Pancreas (tissue), 10 donors: Measurements from ENCODE around the gene SNIP1. TPM values are rescaled to one million over a fixed set of nuclear protein-coding genes. Genes with fewer than 3 reads are reported as not detected.

ENCODE experiments used
- ATAC-seq, 4 donors: fragments of 200-7000 bp; cut with Tn5 transposase; one replicate each; pipeline versions ENCODE4 v1.8.0 to v1.9.1; 2020; ENCODE audit warnings: mild to moderate bottlenecking in 4 of 4, moderate library complexity in 4 of 4
- DNase-seq, 6 donors: peaks; one replicate each; pipeline ENCODE4 v3.0.0-alpha.2; 2020
- FAIRE-seq: peaks from 2 replicates; lab custom pipeline; 2012; peaks lifted over from hg19 to GRCh38; lab: Jason Lieb, UNC
- H3K27ac ChIP-seq, 4 donors: fragments of 200-600 bp; sonication (generic); 1 replicate in 3 of 4; 2 replicates in 1 of 4; pipeline versions ENCODE4 v1.5.0 to v1.8.0; 2020
- H3K27me3 ChIP-seq, 4 donors: fragments of 200-600 bp; one replicate each; pipeline ENCODE4 v1.8.0; 2021
- H3K36me3 ChIP-seq, 3 donors: fragments of 200-600 bp; sonication (generic) in 1 of 3; one replicate each; pipeline versions ENCODE4 v1.5.0 to v1.8.0; 2020 to 2021
- H3K4me1 ChIP-seq, 3 donors: fragments of 200-600 bp; one replicate each; pipeline ENCODE4 v1.8.0; 2021
- H3K4me3 ChIP-seq, 4 donors: fragments of 200-600 bp; sonication (generic) in 2 of 4; one replicate each; pipeline versions ENCODE4 v1.5.0 to v1.8.0; 2020 to 2021
- H3K9me3 ChIP-seq, 4 donors: fragments of 200-600 bp; one replicate each; pipeline ENCODE4 v1.8.0; 2021
- WGBS, 2 donors: extraction: QIAGEN DNeasy Blood & Tissue Kit; methylation state at CpG; one replicate each; pipeline ENCODE4 v1.1.7; 2013; 5-methylcytosine and 5-hydroxymethylcytosine counted together
- intact Hi-C, 3 donors: fragments of 100-400 bp; cut with DNase I; formaldehyde crosslinking; loops; one replicate each; pipeline versions ENCODE4 v1.11.1 to v1.14.2; 2022
- polyA plus RNA-seq, 2 donors: library from polyadenylated mRNA; stranded (reverse); fragments of 200-250 nt; gene quantifications; one replicate each; pipeline ENCODE4 v1.2.3, GENCODE V29; 2013
- total RNA-seq, 6 donors: library from RNA; stranded (reverse); fragmentation: NEBNext Ultra II Directional in 4 of 6; extraction: Animal tissue kit (Norgen Biotek cat#: 25700) in 4 of 6; gene quantifications; one replicate each; pipeline versions ENCODE4 v1.2.1 to v1.2.4, GENCODE V29; 2021 to 2023
- TF ChIP-seq, protein P1 (sequence below), 4 donors: fragments of 200-600 bp; sonication (generic) in 3 of 4; IDR thresholded peaks; one replicate each; pipeline versions ENCODE4 v1.5.0 to v1.8.0; 2021; ENCODE audit warnings: antibody characterized with exemption in 4 of 4
- donor health status: healthy with polysubstance abuse.
- donor health status: DM: no; HTN: no; CAD: no; lungs with moderate emphysema.
- donor health status: DM: no; HTN: no; CAD: no.
- donor health status: control.
- donor health status: control.
- donor health status: Bipolar disorder and iron deficiency.
- donor health status: DM: yes; HTN: yes; CAD: no.
- donor health status: DM: no; HTN: no; CAD: no.
- donor health status: DM: no; HTN: no; CAD: no.
- donor health status: DM: yes; HTN: yes; CAD: no.

The SNIP1 gene
- total and polyA plus RNA-seq, 8 donors: 2.7 to 7.8 (median 6.8) TPM

DNA sequence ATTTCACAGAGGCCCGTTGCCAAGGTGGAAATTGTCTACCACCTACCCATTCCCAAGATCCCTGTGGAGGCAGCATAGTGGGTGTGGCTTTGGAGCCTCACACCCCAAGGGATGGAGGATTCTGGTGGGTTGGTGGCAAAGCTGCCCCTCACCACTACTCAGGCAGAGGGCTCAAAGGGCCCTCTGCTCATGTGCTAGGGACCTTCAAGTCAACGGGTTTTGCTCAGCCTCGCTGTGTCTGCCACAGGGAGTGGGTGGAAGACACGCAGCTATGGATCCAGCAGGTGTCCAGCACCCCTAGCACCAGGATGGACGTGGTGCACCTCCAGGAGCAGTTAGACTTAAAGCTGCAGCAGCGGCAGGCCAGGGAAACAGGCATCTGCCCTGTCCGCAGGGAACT, 5.0 kb upstream of the SNIP1 start:
- Histone ChIP-seq H3K27me3 (no peaks in the 10 kb centered on the region), H3K4me1 (peaks cover 0 to 12% (median 3%) of the 10 kb centered on the region in 3 donors), H3K4me3 (no peak overlapping the region), H3K36me3 (peaks cover 0 to 9% (median 0%) of the 10 kb centered on the region in 3 donors), H3K27ac (no peak overlapping the region), H3K9me3 (no peaks in the 10 kb centered on the region)
- ATAC-seq (no peak), DNase-seq (no peak), FAIRE-seq (no peak)
- WGBS, 2 donors: 86 to 94% methylated on average over 7 of the region's 7 CpGs
- intact Hi-C loops: no loop called here
- TF ChIP-seq, protein P1, sequence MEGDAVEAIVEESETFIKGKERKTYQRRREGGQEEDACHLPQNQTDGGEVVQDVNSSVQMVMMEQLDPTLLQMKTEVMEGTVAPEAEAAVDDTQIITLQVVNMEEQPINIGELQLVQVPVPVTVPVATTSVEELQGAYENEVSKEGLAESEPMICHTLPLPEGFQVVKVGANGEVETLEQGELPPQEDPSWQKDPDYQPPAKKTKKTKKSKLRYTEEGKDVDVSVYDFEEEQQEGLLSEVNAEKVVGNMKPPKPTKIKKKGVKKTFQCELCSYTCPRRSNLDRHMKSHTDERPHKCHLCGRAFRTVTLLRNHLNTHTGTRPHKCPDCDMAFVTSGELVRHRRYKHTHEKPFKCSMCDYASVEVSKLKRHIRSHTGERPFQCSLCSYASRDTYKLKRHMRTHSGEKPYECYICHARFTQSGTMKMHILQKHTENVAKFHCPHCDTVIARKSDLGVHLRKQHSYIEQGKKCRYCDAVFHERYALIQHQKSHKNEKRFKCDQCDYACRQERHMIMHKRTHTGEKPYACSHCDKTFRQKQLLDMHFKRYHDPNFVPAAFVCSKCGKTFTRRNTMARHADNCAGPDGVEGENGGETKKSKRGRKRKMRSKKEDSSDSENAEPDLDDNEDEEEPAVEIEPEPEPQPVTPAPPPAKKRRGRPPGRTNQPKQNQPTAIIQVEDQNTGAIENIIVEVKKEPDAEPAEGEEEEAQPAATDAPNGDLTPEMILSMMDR (IDR thresholded peaks at IDR 0.05): no peak

DNA sequence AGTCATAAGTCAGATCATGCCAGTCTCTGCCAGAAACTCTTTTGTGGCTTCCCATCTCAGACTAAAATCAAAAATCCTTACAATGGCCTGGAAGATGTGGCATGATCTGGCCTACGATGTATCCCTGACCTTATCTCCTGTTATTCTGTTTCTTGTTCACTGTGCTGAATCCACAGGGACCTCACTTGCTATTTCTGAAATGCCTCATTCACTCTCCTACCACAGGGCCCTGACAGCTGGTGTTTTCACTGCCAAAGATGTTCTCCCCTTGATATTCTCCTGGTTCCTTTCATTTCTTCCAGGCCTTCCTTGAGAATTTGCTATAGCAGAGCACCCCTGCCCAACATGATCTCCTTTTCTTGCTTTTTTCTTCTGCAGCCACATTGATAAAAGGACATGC, 4.3 kb upstream of the SNIP1 start:
- H3K27me3 ChIP-seq: no peaks in the 10 kb centered on the region
- TF ChIP-seq, protein P1 (IDR thresholded peaks at IDR 0.05): no peak
- H3K36me3 ChIP-seq: peaks cover 0 to 9% (median 0%) of the 10 kb centered on the region in 3 donors
- H3K4me1 ChIP-seq: peaks cover 0 to 12% (median 3%) of the 10 kb centered on the region in 3 donors
- intact Hi-C loops: no loop called here
- no peak for ATAC-seq
- no peaks in the 10 kb centered on the region for H3K9me3 ChIP-seq
- WGBS, 2 donors: 88 to 93% methylated on average over 1 of the region's 1 CpG
- no peak overlapping the region for H3K4me3 ChIP-seq
- no peak overlapping the region for H3K27ac ChIP-seq
- no peak for FAIRE-seq
- no peak for DNase-seq

DNA sequence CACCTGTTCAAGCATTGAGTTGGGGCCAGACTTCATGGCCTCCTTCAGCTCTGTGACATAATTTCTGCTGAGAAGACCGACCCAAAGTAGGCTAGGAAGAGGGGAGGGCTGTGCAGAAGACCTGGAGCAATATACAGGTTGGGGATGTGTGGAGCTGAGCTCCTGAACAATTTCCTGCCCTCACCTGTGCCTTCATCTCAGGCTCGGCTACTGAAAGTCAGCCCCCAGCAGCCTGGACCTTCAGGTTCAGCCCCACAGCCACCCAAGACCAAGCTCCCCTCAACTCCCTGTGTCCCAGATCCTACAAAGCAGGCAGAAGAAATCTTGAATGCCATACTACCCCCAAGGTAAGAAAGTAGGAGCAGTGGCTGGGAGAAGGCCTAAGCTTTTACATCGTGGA, 3.3 kb upstream of the SNIP1 start:
- Histone ChIP-seq H3K4me3 (peak overlapping the region in 3 of 4 donors; percentile 27 to 59 (median 45)), H3K4me1 (peaks cover 3 to 22% (median 9%) of the 10 kb centered on the region in 3 donors), H3K27ac (peak overlapping the region in 2 of 4 donors; percentile 20 to 44), H3K27me3 (no peaks in the 10 kb centered on the region), H3K36me3 (peaks cover 0 to 8% (median 0%) of the 10 kb centered on the region in 3 donors), H3K9me3 (no peaks in the 10 kb centered on the region)
- no peak for ATAC-seq
- FAIRE-seq: no peak
- TF ChIP-seq, protein P1 (IDR thresholded peaks at IDR 0.05): no peak
- 61 to 62% methylated on average over 3 of the region's 3 CpGs for WGBS, 2 donors
- DNase-seq: no peak
- intact Hi-C loops: no loop called here

DNA sequence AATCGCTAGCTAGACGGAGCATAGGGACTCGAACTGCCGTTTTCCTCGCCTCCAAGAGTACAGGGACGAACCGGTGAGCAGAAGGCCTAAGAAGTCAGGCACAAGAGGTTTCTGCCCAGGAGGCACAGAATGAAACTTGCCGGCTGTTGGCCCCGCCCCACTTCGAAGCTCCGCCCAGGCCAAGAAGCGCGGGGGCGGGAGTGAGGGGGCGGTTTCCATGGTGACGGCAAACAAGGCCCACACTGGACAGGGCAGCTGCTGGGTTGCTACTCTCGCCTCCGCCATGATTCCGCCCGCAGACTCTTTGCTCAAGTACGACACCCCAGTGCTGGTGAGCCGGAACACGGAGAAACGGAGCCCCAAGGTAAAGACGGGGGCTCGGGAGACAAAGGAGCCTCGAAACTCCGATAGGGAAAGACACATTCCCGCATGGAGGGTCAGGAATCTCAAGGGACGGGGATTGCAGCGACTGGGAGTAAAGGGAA, 2.7 kb upstream of the SNIP1 start, which contains the start of gene DNALI1:
Gene DNALI1 (plus strand): TSS at position 229 of the 485 bp plus-strand sequence. CDS start 55 bp downstream, at position 284.
- Histone ChIP-seq H3K27ac (peak within 1 kb of the TSS in 3 of 4 donors; percentile 20 to 44 (median 33)), H3K4me1 (peaks cover 7 to 23% (median 9%) of the 10 kb centered on the region in 3 donors), H3K9me3 (no peaks in the 10 kb centered on the region), H3K4me3 (peak within 1 kb of the TSS; percentile 21 to 59 (median 36)), H3K27me3 (no peaks in the 10 kb centered on the region), H3K36me3 (peaks cover 0 to 2% (median 0%) of the 10 kb centered on the region in 3 donors)
- peak; percentile 90 to 98 (median 96) for DNase-seq
- peak; percentile 91 to 96 (median 94) for ATAC-seq
- TF ChIP-seq, protein P1 (IDR thresholded peaks at IDR 0.05): no peak
- intact Hi-C loops: no loop called here
- WGBS, 2 donors: 3 to 4% methylated on average over 31 of the region's 31 CpGs
- no peak for FAIRE-seq

DNA sequence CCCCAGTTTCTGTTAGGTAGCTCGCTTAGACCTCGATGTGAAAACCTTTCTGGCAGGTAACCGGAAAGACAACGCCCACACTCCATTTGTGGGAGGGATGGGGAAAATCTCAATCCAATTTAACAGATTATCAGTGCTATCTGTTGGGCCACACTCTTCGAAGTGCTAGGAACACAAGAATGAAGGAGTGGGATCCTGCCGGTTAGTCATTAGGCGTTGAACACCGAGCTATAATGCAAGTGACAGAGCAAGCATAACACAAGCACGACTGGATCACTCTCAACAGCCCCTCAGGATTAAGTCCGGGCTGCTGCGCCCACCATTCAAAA, 531 bp downstream of the SNIP1 start:
- DNase-seq: no peak
- H3K27ac ChIP-seq: peak overlapping the region; percentile 69 to 88 (median 84)
- no peaks in the 10 kb centered on the region for H3K9me3 ChIP-seq
- intact Hi-C loops: no loop called here
- FAIRE-seq: no peak
- WGBS, 2 donors: 1% methylated on average over 11 of the region's 11 CpGs
- peaks cover 0 to 4% (median 0%) of the 10 kb centered on the region in 3 donors for H3K36me3 ChIP-seq
- ATAC-seq: no peak
- TF ChIP-seq, protein P1 (IDR thresholded peaks at IDR 0.05): no peak
- H3K4me3 ChIP-seq: peak overlapping the region; percentile 80 to 99 (median 96)
- H3K4me1 ChIP-seq: peaks cover 7 to 23% (median 9%) of the 10 kb centered on the region in 3 donors
- H3K27me3 ChIP-seq: no peaks in the 10 kb centered on the region
